Fibroblast of peridontal ligament (primary cell): ENCODE results near the gene ZFPL1.

Experiments used
- DNase-seq: peaks from one replicate; pipeline ENCODE4 v3.0.0-alpha.2; 2010; ENCODE audit errors: extremely low read depth

ZFPL1 gene

DNA sequence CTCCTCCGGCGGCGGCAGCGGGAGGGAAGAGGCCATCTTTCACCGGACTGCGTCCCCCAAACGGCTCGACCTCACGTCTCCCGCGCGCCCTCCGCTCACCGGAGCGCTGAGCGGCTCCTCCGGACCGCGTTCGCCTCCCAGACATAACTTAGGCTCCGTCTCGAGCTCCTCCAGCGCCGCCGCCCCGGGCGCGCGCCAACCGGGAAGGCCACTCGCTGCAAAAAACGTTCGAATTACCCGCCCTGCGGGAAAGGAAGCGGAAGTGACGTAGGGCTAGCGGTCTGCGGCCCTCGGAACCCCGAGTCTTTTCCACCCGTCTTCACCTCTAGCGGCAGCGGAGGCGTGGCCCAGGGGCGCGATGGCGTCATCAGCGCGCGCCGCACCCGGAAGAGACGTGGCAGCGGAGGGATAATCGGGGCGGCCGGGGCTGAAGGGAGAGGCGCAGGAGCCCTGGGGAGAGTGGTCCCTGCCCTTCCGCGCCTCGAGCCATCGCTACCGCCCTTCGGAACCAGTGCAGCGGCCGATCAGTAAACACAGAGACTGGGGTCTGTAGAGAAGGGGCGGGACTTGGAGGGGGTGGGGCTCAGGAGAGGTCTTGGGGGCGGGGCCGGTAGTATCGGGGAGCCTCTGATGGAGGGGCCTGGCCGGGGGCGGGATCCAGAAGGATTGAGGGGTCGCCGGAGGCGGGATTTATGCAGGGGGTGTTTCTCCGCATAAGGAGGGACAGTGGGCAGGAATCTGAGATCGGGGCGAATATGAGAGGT is at the start of gene ZFPL1, which contains the start of gene CDCA5:
Gene ZFPL1, plus strand, starts transcription at position 389 of the 764 bp plus-strand sequence. CDS start 477 bp downstream, outside the sequence.
Gene CDCA5, minus strand, starts transcription at position 207 of the 764 bp plus-strand sequence. Its CDS starts 62 bp downstream, at position 145.
- DNase-seq: peak; percentile 93

DNA sequence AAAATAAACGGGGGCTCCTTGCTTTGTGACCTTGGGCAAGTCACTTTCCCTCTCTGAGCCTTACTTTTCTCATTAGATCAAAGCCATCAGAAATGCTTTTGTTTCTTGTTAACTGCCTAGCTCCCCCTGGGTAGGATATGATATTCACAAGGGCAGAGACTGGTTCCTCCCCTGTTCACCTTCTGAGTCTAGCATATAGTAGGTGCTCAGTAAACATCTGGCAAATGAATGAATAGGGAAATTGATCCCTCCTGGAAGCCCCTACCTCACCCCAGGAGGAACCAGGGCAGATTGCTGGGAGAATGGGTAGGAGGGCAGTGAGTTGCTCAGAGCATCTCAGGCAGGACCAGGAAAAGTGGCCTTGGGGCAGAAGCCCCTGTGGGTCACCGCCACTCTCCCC is 49.6 kb upstream of the ZFPL1 start:
- DNase-seq: no peak

DNA sequence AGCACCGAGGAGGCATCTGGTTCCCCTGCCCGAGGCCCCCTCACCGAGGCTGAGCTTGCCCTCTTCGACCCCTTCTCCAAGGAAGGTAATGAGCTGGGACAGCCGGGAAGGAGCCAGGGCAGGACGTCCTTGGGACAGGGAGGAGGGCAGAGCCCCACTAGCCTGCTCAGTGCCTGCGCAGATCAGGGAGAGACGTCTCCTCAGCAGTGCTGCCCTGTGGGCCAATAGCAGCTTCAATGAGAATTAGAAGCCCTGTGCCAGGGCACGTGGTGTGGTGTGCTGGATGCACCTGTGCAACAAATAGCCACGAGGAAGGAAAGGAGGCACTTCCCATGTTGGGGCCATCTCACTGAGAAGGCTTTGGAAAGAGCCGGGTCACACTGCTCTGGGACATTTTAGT is 48.4 kb upstream of the ZFPL1 start:
- no peak for DNase-seq

DNA sequence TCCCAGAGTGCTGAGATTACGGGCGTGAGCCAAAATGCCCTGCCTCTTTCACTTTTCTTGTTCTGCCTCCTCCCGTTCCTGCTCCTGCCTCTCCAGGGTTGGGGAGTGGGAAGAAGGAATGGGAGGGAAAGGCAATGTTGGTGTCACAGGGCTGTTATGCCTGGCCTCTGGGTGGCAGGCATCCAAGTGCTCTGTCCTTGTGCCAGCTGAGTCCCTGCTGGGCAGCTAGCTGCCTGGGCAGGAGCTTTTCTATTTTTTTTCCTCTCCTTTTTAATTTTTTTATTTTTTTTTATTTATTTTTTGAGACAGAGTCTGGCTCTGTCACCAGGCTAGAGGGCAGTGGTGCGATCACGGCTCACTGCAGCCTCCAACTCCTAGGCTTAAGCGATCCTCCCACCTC is 47.1 kb upstream of the ZFPL1 start:
- no peak for DNase-seq

DNA sequence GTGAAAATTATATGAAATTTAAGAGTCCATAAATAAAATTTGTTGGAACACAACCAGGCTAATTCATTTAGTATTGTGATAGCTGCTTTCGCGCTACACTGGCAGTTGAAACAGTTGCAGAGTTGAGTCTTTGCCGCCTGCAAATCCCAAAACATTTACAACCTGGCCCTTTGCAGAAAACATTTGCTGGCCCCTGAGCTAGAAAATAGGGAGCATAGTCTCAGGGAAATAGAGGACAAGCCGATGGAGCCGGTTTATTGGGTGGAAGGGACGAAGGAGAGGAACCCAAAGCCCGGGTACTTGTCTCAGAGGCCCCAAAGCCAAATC is 43.5 kb upstream of the ZFPL1 start:
- DNase-seq: no peak

DNA sequence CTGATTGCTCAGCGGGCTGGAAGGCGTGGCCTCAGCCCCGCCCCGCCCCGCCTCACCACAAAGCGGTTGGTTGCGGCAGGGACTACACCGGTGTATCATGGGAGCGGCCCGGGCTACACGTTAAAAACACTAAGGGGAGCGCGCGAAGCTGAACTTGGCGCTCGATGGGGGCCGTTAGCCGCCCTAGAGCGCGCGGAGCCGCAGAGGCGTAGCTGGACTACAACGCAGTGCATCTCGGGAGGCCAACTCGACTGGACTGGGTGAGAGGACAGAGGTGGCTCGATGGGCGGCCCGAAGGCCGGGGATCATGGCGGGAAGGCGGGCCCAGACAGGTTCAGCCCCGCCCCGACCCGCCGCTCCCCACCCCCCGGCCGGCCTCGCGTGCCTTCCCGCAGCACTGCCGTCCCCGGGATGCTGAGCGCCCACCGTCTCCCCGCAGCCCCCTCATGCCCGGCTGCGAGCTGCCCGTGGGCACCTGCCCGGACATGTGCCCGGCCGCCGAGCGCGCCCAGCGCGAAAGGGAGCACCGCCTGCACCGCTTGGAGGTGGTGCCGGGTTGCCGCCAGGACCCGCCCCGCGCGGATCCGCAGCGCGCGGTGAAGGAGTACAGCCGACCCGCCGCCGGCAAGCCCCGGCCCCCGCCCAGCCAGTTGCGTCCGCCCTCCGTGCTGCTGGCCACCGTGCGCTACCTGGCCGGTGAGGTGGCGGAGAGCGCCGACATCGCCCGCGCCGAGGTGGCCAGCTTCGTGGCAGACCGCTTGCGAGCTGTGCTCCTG is 43.0 kb upstream of the ZFPL1 start, which contains the start of gene SAC3D1:
Gene SAC3D1, plus strand, starts transcription at position 364 of the 776 bp plus-strand sequence. Its CDS starts 83 bp downstream, at position 447.
- DNase-seq: peak; percentile 88

DNA sequence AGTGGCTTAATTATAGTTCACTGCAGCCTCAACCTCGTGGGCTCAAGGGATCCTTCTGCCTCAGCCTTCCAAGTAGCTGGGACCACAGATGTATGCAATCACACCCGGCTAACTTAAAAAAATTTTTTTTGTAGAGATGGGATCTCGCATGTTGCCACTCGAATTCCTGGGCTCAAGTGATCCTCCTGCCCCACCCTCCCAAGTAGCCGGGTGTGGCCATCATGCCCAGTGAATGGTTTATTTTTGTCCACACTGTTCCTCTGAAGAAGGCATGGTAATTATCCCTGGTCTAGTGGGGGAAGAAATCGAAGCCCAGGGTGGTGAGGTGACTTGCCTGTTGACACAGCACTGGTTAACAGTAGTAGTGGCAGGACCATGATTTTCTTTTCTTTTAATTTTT is 41.1 kb upstream of the ZFPL1 start:
- no peak for DNase-seq

DNA sequence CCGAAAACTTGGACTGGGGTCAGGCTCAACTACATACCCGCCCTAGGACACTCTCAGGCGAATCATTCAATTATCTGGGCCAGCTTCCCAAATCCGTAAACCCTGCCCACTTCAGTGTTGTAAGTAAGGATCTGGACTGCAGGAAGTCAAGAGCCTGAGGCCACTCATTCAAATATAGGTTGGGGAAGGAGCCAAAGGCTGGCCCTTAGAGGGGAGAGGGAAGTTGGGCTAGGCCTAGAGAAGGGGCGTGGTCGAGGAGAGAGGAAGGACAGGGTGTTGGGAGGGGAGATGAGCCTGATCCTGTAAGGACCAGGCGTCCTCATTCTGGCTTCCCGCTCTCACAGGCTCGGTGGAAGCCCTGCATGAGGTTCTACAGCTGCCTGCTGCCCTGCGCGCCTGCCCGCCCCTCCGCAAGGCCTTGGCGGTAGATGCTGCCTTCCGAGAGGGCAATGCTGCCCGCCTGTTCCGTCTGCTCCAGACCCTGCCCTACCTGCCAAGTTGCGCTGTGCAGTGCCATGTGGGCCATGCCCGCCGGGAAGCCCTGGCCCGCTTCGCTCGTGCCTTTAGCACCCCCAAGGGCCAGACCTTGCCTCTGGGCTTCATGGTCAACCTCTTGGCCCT is 40.0 kb upstream of the ZFPL1 start:
- peak; percentile 63 for DNase-seq

DNA sequence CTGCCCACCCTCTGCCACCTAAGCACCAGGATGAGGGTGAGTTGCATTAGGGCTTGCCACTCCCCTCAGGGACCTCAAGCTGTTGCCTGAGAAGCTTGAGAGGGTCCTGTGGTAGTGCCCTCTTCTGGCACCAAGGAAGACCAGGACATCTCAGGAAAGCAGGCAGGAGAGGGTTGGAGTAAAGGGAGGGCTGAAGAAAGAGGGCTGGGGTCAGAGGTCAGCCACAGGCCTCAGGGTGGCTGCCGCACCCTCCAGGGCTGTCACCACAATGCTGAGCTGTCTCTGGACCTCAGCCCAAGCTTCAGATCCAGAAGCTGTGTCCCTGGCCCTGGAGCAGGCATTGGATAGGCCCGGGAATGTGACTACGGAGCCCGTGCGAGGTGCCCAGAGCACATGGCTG is 39.0 kb upstream of the ZFPL1 start:
- DNase-seq: no peak

DNA sequence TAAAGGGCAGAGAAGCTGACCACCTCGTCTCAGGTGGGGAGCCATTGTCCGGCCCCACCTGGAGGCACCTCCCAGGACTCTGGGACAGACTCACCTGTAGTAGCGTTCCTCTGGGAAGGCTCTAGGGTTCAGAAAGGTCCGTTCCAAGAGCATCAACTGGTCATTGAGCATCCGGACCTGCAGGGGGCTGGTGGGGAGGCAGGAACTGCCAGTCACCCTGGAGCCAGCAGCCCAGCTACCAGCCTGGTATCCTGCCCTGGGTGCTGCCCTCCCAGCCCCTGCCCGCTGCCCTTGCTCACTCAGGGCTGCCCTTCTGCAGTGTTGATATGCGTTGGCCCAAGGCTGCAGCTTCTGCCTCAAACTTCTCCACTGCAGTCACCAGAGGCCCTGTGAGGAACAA is 38.3 kb upstream of the ZFPL1 start:
- DNase-seq: no peak

DNA sequence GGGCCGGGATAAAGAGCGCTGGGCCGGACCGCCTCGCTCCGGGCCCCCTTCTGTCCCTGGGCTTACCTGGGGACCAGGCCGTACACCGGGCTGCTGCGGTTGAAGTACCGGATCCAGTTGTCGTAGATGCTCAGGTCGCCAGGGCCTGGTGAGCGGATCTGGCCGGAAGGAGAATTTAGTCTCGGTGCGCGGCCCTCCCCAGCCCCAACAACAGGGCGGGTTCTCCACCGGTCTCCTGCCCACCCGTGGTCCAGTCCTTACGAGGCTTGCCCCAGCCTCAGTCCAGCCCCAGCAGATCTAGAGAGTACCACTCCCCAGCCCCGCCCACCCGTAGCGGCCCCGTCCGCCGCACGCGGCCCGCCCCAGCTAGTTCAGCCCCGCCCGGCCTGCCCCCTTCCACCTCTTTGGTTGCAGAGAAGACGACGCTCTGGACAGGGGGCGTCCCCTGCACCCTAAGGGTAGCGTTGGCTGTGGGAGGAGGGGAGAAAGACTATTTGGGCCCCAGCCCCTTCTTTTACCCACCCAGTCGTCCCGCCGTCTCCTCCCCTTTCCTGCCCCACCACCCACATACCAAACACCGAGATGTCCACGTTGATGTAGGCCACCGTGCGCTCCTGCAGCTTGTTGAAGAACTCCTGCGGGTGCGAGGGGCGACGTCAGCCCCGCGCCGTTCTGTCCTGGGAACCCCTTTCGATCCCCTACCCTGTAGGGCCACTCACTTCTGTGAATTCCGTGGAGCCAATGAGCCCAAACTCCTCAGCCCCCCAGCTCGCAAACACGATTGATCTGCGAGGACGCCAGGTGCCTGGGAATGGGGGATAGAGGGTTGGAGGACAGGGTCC is 36.2 kb upstream of the ZFPL1 start:
- DNase-seq: no peak

DNA sequence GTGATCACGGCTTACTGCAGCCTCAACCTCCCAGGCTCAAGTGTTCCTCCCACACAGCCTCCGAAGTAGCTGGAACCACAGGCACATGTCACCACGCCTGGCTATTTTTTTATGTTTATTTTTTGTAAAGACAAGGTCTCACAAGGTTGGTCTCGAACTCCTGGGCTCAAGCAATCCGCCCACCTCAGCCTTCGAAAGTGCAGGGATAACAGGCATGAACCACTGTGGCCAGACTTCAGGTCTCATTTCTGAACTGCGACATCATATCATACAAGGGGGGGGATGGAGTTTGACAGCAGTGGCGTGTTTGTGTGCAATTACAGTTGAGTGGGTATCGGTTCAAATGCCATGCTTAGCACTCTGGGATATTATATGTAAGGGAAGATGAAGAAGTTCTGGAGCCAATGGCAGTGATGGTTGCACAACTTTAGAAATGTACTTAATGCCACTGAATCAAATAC is 32.6 kb upstream of the ZFPL1 start:
- no peak for DNase-seq

DNA sequence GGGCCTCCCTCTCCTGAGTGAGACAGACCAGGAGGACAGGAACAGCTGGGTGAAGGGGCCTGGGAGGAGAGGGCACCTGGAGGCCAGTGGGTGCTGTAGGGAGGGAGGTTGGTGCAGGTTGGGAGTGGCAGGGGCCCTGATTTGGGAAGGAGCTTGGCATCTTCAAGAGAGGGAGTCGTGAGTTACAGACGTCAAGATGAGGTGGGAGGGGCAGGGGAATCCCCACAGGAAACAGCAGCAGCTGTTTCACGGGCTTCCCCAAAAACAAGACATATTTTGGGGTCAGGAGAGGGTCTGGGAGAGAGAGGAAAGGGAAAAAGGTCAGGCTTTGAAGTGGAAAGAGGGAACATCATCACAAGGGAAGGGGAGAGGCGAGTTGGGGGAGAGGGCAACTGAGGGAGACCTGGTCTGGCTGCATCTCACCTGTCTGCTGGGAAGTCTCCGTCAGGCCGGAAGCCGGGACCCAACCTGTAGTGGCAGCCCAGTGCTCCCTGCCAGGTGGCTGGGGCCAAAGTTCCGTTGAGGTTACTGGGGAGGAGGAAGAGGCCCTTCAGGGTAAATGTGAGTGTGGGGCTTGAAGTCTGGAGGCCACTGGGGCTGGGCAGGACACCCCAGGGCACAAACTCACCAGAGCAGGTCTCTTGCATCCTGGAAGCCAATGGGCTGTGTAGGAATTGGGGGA is 30.1 kb upstream of the ZFPL1 start:
- DNase-seq: no peak

DNA sequence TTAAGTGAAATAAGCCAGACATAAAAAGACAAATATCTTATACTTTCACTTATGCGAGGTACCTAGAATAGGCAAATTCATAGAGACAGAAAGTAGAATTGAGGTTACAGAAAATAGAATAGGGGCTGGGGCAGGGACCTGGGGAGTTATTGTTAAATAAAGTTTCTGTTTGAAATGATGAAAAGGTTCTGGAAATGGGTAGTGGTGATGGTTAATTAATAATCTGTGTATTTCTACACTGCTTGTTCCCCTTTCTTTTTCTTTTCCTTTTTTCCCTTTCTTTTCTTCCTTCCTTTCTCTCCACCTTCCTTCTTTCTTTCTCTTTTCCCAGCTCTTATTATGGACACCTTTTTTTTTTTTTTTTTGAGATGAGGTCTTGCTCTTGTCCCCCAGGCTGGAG is 28.5 kb upstream of the ZFPL1 start:
- DNase-seq: no peak

DNA sequence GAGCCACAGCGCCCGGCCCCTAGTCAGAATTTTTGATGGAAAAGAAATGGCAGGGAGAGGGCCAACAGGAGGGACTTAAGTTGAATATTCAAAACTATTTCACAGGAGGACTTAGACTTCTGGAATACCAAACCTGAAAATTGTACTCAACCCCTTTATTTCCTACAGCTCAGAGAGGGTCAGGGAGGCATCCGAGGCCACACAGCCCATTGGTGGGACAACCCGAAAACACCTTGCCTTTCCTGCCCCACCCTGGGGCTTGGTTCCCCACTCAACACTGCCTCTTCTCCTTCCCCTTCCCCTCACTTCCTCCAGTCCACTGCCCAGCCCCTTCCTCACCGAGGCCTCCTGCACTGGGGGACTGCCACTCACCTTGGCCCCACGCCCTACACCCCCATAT is 27.0 kb upstream of the ZFPL1 start:
- no peak for DNase-seq

DNA sequence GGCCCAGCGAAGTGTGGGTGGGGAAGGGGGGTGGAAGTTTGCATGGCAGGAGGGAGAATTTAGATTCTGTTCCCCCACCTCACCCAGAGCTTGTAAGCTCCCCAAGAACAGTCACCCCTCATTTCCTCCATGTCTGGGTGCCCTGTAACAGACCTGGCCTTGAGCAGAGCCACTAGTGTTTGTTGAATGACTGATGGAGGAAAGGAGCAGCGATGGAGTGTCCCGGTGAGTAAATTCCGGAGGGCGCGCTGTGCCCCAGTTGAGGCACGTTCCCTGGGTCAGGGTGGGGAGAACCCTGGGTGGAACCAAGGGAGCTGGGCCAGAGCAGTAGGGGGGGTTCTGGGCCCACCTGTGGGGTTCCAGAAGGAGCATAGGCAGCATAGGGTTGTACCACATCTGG is 26.5 kb upstream of the ZFPL1 start:
- DNase-seq: no peak

DNA sequence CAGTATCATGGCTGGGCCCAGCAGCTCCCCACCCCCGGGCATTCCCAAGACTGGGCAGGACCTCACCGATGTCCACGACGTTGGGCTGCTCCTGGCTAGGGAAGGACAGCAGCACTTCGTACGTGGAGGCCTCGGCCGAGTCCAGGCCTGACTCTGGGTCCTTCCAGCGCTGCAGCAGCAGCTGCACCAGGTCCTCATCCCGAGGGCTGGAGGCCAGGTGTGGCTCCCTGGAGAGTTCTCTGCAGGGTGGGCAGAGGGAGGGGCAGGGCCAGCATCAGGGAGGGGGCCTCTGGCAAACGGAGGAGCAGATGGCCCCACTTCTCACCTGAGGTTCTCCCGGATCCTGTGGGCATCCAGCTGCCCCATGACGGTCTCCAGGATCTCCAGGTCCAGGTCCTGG is 26.0 kb upstream of the ZFPL1 start:
- DNase-seq: no peak

DNA sequence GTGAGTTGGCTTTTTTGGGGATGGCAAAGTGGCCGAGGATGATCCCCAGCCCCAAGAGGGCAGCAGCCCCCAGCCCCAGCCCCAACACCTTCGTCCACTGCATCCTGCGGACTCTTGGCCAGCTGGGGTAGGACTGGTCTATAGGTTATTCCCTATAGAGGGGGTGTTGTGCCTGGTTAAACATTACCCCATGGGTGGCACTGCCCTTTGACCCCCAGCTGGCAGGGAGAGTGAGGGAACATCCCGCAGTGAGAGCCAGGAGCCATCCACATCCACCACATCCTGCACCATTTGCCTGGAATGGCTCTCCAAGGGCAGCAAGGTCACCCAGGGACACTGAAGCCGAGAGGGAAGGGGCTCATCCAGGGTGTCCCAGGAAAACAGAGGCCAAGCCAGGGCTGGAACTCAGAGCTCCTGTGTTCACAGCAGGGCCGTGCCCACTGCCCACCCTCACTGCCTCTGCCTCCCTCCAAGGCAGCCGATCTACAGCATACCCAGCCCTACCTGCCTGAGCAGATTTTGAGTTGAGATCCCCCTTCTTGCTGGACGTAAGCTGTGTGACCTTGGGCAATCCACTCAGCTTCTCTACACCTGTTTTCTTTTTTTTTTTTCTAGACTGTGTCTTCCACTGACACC is 25.5 kb upstream of the ZFPL1 start, which contains the start of gene NAALADL1:
Gene NAALADL1, minus strand, starts transcription at position 135 of the 636 bp plus-strand sequence. Its CDS starts 32 bp downstream, at position 103.
- no peak for DNase-seq

DNA sequence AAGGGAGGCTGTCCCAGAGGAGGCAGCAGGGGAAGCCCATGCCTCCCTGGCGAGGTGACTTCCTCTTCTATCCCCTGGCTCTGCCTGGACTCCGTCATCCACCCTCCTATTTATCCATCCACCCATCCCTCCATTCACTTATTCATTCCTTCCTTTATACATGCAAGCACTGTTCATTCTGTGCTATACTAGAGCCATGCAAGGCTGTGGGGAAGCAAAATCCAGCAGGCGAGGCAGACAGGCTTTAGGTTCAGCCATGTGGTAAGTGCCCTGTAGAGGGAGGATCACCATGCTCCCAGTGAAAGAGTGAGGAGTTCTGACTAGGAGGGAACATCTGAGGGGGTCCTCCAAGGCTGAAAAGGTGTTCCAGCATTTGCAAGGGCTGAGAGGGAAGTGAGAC is 24.5 kb upstream of the ZFPL1 start:
- no peak for DNase-seq
